K562 (cell line): Measurements from ENCODE around the gene KAZN. TPM values are rescaled to one million over a fixed set of nuclear protein-coding genes. Genes with fewer than 3 reads are reported as not detected.

ENCODE experiments used
- ARID3B ChIP-seq: fragments of 250-450 bp; sonication (Bioruptor Pico); IDR thresholded peaks from 2 replicates; pipeline ENCODE4 v1.4.0; 2020; ENCODE audit warnings: borderline replicate concordance
- ATF7 ChIP-seq: fragments of 450-650 bp; IDR thresholded peaks from 2 replicates; pipeline ENCODE4 v1.7.1; 2014; ENCODE audit warnings: mild to moderate bottlenecking, moderate library complexity
- COPS2 ChIP-seq: fragments of 450-650 bp; conservative IDR thresholded peaks from 2 replicates; pipeline ENCODE4 v1.6.1; 2016; ENCODE audit warnings: mild to moderate bottlenecking, moderate library complexity
- E2F6 ChIP-seq, 2 experiments: IDR thresholded peaks; 2 replicates each; pipeline ENCODE4 v1.6.1; 2011; ENCODE audit warnings: borderline replicate concordance in 1 of 2, control low read depth in 1 of 2, low read depth in 1 of 2, low read length in 1 of 2, mild to moderate bottlenecking in 1 of 2, mixed read lengths in 1 of 2, moderate library complexity in 1 of 2; ENCODE audit not compliant: insufficient read depth in 1 of 2, insufficient read length in 1 of 2, poor library complexity in 1 of 2, severe bottlenecking in 1 of 2; ENCODE audit errors: extremely low read depth in 1 of 2
- EHMT2 ChIP-seq: fragments of 450-650 bp; IDR thresholded peaks from 2 replicates; pipeline ENCODE4 v1.6.1; 2018; ENCODE audit warnings: antibody characterized with exemption
- FOXO4 ChIP-seq: fragments of 450-650 bp; formaldehyde crosslinking; IDR thresholded peaks from 2 replicates; pipeline ENCODE4 v1.4.0; 2020; ENCODE audit warnings: mild to moderate bottlenecking, moderate library complexity
- HLTF ChIP-seq: fragments of 450-650 bp; IDR thresholded peaks from 2 replicates; pipeline ENCODE4 v1.6.1; 2016
- KAT2B ChIP-seq: IDR thresholded peaks from one replicate; pipeline ENCODE4 v1.6.1; 2012; ENCODE audit warnings: low read depth, mild to moderate bottlenecking, control low read depth, inconsistent platforms, low read length, moderate library complexity
- KDM4B ChIP-seq, 2 experiments: fragments of 450-650 bp in 1 of 2; sonication (generic) in 1 of 2; IDR thresholded peaks; 2 replicates each; pipeline ENCODE4 v1.6.1; 2016 to 2017; ENCODE audit warnings: borderline replicate concordance in 2 of 2, antibody characterized with exemption in 1 of 2, low read depth in 1 of 2, mild to moderate bottlenecking in 1 of 2
- MIER1 ChIP-seq: fragments of 450-650 bp; IDR thresholded peaks from 2 replicates; pipeline ENCODE4 v1.6.1; 2016; ENCODE audit warnings: antibody characterized with exemption, mild to moderate bottlenecking, low read depth
- MYC ChIP-seq, 2 experiments: fragments of 250-450 bp in 1 of 2; sonication (Bioruptor Pico) in 1 of 2; IDR thresholded peaks; 2 replicates each; pipeline versions ENCODE4 v1.5.1 to v1.6.1; 2012 to 2021; ENCODE audit warnings: low read depth in 2 of 2, borderline replicate concordance in 1 of 2, improper control_type of control experiment in 1 of 2, low read length in 1 of 2, mild to moderate bottlenecking in 1 of 2, moderate library complexity in 1 of 2
- NCOA6 ChIP-seq: fragments of 450-650 bp; IDR thresholded peaks from 2 replicates; pipeline ENCODE4 v1.6.1; 2017; ENCODE audit warnings: mild to moderate bottlenecking
- ZKSCAN3 ChIP-seq: fragments of 250-450 bp; sonication (Bioruptor Pico); IDR thresholded peaks from 2 replicates; pipeline ENCODE4 v1.4.0; 2020
- ZNF197 ChIP-seq: fragments of 200-800 bp; sonication (Bioruptor generic); IDR thresholded peaks from 2 replicates; pipeline ENCODE4 v1.6.1; 2016; ENCODE audit warnings: low read depth, missing genetic modification characterization, missing compliant biosample characterization
- ZNF444 ChIP-seq: fragments of 250-450 bp; sonication (Bioruptor Pico); IDR thresholded peaks from 2 replicates; pipeline ENCODE4 v1.4.0; 2020; ENCODE audit warnings: mild to moderate bottlenecking, moderate library complexity
- polyA plus RNA-seq, 8 experiments: library from polyadenylated mRNA; depleted of rRNA in 4 of 8; stranded (reverse) in 5 of 8; unstranded in 3 of 8; fragments of >200 nt; fragmentation: Nextera tagmentation in 2 of 8; fragmentation: Illumina TruSeq in 1 of 8; extraction: Ambion mirVana in 2 of 8; extraction: Trizol in 1 of 8; gene quantifications; 2 replicates each; pipeline versions ENCODE4 v1.2.1 to v1.2.3, GENCODE V29; 2011 to 2014; ENCODE audit warnings: inconsistent platforms in 1 of 8, missing spikeins in 1 of 8
- total RNA-seq, 7 experiments: library from RNA; depleted of rRNA in 6 of 7; stranded (reverse); fragments of >200 nt in 6 of 7; fragmentation: Illumina TruSeq in 2 of 7; extraction: Trizol in 2 of 7; gene quantifications; 2 replicates each; pipeline versions ENCODE4 v1.2.1 to v1.2.3, GENCODE V29; 2011 to 2021; ENCODE audit warnings: low replicate concordance in 1 of 7
- TF ChIP-seq, protein P1 (sequence below): fragments of 250-450 bp; sonication (Bioruptor Pico); IDR thresholded peaks from 2 replicates; pipeline ENCODE4 v1.5.0; 2021
- TF ChIP-seq, protein P2 (sequence below): IDR thresholded peaks from 2 replicates; pipeline ENCODE4 v1.6.1; 2011; ENCODE audit not compliant: insufficient read length; ENCODE audit errors: extremely low read depth

KAZN gene
- total and polyA plus RNA-seq, 9 of the 15 experiments (the other 6 are each of a cell fraction or from before 2014, with no cell fraction given), result 2.1 to 21.6 (median 5.4) TPM

GRCh38 chr1:14782741-14783591 is 184.5 kb downstream of the KAZN start (continued):
- TF ChIP-seq ZNF197 (CRISPR knock-in tag) (no peak), KDM4B (IDR thresholded peaks at IDR 0.05; ENCODE audit: borderline replicate concordance in 2 of 2, low read depth in 1 of 2) (0 out of 4 replicates have a peak, but pooled peaks of 1 of the 2 experiments have one; percentile 43), EHMT2 (no peak), ZNF444 (CRISPR knock-in tag) (no peak), COPS2 (no peak), MYC (IDR thresholded peaks at IDR 0.05; ENCODE audit: low read depth, low read length) (peak; percentile 48), MYC (CRISPR knock-in tag; IDR thresholded peaks at IDR 0.05; ENCODE audit: borderline replicate concordance, low read depth) (no peak), FOXO4 (CRISPR knock-in tag) (no peak), MIER1 (no peak), ATF7 (peak; percentile 42; the same call in 1 of the 2 replicates), ARID3B (CRISPR knock-in tag) (no peak), ZKSCAN3 (CRISPR knock-in tag) (no peak), NCOA6 (no peak), E2F6 (IDR thresholded peaks at IDR 0.05; ENCODE audit: borderline replicate concordance in 1 of 2, extremely low read depth in 1 of 2, insufficient read depth in 1 of 2, insufficient read length in 1 of 2, low read depth in 1 of 2, low read length in 1 of 2, poor library complexity in 1 of 2, severe bottlenecking in 1 of 2) (no peak), HLTF (no peak), KAT2B (no peak)
- TF ChIP-seq, protein P1, sequence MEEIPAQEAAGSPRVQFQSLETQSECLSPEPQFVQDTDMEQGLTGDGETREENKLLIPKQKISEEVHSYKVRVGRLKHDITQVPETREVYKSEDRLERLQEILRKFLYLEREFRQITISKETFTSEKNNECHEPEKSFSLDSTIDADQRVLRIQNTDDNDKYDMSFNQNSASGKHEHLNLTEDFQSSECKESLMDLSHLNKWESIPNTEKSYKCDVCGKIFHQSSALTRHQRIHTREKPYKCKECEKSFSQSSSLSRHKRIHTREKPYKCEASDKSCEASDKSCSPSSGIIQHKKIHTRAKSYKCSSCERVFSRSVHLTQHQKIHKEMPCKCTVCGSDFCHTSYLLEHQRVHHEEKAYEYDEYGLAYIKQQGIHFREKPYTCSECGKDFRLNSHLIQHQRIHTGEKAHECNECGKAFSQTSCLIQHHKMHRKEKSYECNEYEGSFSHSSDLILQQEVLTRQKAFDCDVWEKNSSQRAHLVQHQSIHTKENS (CRISPR knock-in tag), result no peak
- TF ChIP-seq, protein P2, sequence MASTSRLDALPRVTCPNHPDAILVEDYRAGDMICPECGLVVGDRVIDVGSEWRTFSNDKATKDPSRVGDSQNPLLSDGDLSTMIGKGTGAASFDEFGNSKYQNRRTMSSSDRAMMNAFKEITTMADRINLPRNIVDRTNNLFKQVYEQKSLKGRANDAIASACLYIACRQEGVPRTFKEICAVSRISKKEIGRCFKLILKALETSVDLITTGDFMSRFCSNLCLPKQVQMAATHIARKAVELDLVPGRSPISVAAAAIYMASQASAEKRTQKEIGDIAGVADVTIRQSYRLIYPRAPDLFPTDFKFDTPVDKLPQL, result no peak
